Stimulated activated CD4-positive, alpha-beta T cell treated with anti-CD3 and anti-CD28 coated beads, Interleukin-2, amount 100 ng/mL, for 24 hours (primary cell): Measurements from ENCODE around the gene KDM4D.
"Not testable (repeated sequence)": the region's sequence is repeated elsewhere in the genome, so short reads cannot be mapped to it uniquely, and the experiment has no call there.

Source experiments
- DNase-seq, 2 donors: peaks; one replicate each; pipeline ENCODE4 v3.0.0-alpha.2; 2020

KDM4D gene

DNA sequence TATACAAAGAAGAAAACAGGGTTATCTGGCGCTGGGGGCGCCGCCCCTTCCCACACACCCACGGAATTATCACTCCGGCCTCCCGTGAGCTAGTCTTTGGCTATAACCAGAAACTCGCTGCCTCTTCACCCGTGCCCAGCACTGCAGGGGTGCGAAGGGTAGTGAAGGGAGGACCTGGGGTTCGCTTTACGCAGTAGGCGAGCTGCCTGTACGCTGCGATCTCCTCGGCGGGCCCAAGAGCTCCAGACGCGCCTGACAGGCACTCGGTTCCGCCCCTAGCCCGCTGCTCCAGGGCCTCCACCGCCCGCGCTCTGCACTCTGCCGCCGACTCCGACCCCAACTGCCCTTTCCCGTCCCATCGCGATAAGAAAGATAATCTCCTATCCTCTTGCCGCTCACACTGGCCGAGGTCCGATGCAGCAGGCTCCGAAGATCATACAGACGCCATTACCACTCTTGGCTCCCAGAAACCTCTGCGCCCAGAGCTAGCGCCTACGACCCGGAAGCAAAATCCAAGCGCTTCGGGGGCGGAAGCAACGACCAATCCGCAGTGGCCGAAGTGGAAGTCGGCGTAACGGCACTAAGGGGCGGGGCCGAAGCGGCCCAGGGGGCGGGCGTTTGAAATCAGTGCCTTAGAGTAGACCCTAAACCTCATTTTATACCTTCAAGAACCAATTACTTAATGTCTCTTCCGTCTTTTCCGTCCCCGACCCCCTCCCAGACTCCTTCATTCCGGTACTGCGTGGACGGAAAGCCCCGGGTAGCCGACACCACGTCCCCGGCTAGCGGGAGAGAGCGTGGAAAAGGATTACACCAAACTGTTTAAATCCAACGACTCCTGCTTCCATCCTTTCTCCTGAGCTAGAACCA is at the start of gene KDM4D, which contains the start of gene CWC15:
KDM4D (plus strand) TSS at position 611 of the 870 bp plus-strand sequence. CDS start 23,664 bp downstream, outside the sequence.
CWC15 (minus strand) TSS at position 458 of the 870 bp plus-strand sequence. CDS start 1,371 bp downstream, outside the sequence.
- DNase-seq, result peak; percentile 93 to 96

GRCh38 chr11:94924171-94924572 is 49.3 kb upstream of the KDM4D start:
- no peak for DNase-seq

DNA sequence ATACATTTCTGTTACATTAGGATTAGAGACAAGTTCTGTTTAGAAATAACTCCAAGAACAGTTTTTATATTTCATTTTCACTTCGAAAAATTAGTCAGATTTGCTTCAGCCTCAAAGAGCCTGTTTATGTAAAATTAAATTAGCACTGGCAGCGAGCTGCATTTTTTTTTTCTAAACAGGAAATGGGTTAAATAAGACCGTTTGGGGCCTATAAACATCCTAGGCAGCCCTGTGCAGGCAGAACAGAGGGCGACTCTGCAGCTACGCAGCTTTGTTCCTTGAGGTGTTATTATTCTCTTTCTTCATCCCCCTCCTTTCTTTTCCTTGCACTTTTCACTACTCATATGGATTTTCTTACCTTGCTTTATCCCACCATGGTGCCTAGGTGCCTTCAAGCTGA is 48.9 kb upstream of the KDM4D start:
- no peak for DNase-seq

DNA sequence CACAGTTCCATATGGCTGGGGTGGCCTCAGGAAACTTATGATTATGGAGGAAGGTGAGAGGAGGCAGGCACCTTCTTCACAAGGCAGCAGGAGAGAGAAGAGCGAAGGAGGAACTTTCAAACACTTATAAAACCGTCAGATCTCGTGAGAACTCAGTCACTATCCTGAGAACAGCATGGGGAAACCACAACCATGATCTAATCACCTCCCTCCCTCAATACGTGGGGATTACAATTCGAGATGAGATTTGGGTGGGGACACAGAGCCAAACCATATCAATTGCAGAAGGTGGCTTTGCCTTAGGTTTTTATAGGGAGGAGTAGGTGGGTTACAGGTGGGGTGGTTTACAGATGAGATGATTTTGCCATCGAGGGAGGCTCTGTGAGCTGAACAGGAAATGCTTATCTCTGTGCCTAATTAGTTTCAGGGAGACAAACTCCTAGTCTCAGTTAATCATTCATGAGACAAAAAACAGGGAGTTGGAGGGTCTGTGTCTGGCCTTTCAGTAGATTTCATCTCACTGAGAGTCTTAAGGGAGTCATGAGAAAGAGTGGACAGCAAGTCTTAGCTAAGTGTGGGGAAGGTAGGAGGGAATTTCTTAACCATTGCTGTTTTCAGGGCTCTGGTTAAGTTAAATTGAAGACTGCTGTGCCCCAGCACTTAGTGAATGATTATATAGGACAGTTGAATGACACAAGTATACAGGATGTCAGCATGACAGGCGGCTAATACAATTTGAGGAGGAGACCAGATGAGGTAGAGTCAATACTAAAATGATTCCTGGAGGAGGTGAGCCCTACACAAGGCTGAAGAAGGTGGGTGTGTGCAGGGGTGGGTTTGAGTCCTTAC is 47.9 kb upstream of the KDM4D start:
- DNase-seq, result no peak

DNA sequence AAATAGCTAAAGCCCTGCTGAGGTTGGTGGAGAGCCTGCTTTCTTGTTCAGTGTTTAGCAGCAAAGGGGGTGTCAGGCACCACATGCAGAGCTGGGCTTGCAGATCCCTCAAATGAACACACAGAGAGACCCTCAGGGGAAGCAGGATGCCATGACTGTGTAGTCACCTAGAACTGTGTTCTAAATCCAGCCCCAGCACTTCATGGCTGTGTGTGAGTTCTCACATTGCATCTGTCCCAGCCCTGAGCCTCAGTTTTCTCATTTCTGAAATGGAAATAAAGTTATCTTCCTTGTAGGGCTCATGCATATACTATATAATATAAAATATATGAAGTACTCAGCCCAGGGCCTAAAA is 47.3 kb upstream of the KDM4D start:
- DNase-seq, result no peak

GRCh38 chr11:94926698-94927237 is 46.7 kb upstream of the KDM4D start:
- DNase-seq, result no peak

DNA sequence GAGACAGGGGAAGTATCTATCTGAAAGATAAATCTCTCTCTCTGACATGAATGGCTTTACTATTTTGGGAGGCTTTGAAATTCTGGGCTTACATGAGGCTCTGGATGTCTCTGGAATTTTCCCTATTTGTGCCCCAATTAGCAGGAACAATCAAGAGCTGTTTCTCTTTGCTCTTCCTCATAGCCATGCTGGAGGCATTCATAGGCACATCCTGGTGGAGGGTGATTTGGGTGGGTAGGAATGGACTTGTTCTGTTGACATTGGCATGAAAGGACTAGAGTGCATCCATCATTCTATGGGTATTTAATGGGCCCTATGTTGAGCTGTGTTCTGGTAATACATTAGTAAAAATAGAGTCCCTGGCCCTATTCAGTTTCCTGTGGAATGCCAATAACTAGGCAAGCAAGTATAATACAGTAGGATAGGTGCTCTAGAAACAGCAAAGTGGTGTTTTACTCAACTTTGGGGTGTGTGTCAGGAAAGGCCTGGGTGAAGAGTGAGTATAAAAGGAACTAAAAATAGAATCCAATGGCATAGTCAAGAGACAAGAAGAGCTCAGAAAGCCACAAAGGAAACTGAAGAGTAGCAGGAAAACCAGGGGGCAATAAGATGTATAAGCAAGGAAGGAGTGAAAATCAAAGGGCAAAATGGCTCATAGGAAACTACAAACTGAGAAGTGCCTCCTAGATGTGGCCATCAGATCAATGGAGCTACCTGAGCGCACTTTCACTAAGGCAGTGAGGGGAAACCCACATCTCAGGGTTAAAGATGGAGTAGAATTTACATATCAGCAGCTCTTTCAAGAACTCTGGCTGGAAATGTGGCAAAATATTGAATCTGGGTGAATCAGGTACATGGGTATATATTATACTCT is 45.2 kb upstream of the KDM4D start:
- no peak for DNase-seq

DNA sequence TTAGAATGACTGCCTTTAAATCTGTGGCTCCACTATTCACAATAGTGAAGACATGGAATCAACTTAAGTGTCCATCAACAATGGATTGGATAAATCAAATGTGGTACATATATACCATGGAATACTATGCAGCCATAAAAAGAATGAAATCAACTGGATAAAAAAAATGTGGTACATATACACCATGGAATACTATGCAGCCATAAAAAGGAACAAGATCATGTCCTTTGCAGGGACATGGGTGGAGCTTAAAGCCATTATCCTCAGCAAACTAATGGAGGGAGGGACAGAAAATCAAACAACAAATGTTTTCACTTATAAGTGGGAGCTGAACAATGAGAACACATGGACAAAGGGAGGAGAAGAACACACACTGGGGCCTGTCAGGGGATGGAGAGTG is 41.4 kb upstream of the KDM4D start:
- DNase-seq, result not testable (repeated sequence)

GRCh38 chr11:94932503-94932902 is 41.0 kb upstream of the KDM4D start:
- no peak for DNase-seq

- DNase-seq, result no peak
Observed at GRCh38 chr11:94933223-94934130, 40.0 kb upstream of the KDM4D start.

DNA sequence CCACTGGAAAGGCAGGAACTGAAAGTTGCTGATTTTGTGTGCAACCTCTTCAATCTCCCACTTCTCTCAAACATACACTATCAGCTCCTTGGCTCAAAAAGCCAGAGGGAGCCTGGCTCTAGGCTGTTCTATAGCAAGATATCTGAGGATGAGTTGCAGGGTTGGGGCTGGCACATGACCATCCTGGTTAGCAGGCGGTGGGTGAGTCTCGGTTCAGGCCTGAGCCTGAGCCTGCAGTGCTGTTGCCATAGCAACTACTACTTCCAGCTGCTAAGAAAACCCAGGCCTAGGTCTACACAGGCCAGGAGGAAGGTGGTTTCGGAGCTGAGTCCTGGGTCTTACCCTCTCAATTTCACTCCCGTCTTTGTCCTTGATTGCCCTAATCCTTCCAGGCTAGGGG is 39.1 kb upstream of the KDM4D start:
- DNase-seq, result peak in 1 of 2 donors; percentile 12

DNA sequence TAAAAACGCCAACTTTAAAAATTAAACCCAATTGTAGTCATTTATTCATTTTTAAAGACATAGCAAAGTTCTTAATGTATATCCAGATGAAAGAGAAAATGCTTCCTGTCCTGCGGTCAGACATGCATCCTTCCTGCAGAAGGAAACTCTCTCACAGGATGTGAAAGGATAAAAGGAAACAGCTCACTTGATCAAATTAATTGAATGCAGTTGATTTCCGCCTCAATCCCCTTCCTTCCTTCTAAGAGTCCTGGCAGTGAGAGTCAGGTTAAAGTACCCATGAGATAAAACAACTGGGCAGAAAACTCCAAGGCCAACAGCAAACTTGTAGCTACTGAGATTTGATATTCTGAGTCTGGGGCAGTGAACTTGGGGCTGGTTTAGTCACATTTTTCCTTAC is 38.7 kb upstream of the KDM4D start:
- DNase-seq, result no peak

DNA sequence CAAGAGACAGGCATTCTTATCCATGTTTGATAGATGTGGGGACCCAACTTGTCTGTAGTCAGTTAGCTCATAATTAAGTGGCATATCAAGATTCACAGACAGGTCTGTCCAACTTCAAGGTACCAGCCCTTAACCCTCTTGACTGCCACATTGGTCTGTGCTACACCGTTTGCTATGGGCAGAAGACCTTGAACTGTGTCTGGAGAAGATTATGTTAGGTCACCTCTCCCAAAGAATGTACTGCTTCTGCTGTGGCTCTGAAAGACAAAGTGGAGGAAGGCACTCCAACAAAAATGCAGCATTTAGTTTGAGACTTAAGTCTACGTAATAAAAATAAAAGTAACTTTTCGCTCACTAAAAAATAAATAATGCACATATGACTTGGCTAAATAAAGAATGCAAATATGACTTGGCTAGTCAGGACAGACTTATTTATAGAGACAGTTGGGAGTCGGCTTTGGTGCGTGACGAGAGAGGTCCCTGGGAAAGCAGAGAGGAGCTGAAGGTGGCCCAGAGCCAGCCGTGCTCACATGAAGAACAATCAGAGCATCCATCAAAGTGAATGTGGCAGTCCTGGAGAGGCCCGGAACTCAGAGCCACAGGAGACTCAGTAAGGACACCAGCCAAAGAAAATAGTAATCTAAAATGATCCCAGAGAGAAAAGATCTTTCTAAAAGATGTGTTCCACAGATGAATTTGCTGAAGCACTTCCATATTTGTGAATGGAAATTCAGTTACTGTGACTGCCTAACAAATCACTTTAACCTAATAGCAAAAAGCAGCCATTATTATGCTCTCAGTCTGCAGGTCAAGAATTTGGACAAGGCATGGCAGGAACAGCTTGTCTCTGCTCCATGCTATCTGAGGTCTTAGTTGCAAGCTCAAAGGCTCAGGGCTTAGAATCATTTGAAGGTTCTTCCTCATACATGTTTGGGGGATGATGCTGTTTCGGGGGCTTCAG is 35.1 kb upstream of the KDM4D start:
- DNase-seq, result no peak

- DNase-seq, result no peak
Observed at GRCh38 chr11:94939346-94939745, 34.2 kb upstream of the KDM4D start.

DNA sequence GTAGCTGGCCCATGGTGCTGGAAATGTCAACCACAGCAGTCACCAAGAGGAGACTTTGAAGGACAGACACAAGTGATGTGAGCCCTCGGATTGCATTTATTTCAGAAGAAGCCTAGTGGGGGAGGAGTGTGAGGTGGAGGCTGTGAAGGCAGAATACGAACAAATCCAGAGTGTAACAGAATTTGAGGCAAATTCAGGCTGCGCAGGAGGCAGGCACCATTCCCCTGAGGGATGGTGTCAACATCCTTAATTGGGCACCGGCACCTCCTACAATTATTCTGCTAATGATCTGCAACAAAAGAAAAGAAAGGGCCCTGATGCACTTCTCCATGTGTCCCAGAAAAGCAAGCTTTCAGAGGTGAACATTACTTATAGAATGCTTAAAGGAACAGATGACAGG is 32.4 kb upstream of the KDM4D start:
- no peak for DNase-seq

DNA sequence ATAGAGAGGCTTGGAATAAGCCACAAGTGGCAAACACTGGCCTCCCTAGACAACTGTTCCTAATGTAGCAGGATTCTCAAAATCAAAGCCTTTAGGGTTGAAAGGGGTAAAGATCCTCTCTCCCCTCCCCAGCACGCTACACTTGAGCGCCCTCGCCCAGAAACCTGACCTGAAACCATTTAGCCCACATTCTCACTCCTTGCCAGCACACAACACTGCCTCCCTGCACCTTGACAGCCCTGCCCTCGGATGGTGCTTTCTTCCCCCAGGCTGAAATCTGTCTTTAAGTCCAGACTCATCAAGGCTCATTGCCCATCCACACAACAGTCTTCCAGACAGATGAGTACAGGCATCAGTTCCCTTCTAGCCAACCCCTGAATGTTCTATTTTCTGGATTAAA is 26.7 kb upstream of the KDM4D start:
- DNase-seq, result no peak

GRCh38 chr11:94948070-94948617 is 25.4 kb upstream of the KDM4D start:
- DNase-seq, result no peak

DNA sequence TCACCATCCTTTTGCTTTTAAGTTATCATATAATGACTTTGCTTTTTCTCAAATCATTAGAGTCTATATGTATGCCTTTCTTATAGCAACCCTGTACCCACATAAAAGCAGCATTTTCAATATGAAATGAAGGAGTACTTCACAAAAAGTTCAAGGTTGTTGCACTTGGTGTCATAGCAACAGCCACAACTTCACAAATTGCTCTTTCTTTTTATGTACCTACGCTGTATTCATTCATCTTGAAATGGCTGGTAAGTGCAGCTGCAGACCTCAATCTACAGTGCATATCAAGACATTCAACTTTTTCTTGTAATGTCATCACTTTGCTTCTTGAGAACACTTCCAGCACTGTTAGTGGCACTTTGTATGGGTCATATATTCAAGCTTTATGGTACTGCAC is 18.8 kb upstream of the KDM4D start:
- DNase-seq, result no peak

- DNase-seq, result no peak
Observed at GRCh38 chr11:94956963-94957362, 16.5 kb upstream of the KDM4D start.
